HG03025 (cell line): ENCODE results near the gene MGLL.

ENCODE experiments used
- ATAC-seq: cut with Tn5 transposase; IDR thresholded peaks from one replicate; pipeline ENCODE4 v1.9.1; 2021; ENCODE audit warnings: mild to moderate bottlenecking, moderate library complexity; ENCODE audit not compliant: unreplicated experiment, low FRiP score

The MGLL gene

GRCh38 chr3:127822041-127822681, at the start of gene MGLL:
TSS of gene MGLL (minus strand) at chr3:127822515. CDS start at chr3:127822318, 197 bp downstream.
- peak; percentile 5 for ATAC-seq

GRCh38 chr3:127870156-127870555, 47.8 kb upstream of the MGLL start:
- no peak for ATAC-seq

GRCh38 chr3:127867986-127868385, 45.7 kb upstream of the MGLL start:
- no peak for ATAC-seq

- no peak for ATAC-seq
These were observed 45.1 kb upstream of the MGLL start for GRCh38 chr3:127867412-127867811.

GRCh38 chr3:127865941-127866340, 43.6 kb upstream of the MGLL start:
- ATAC-seq, result no peak

GRCh38 chr3:127860211-127860696, 37.9 kb upstream of the MGLL start:
- ATAC-seq, result no peak

GRCh38 chr3:127859730-127860129, 37.4 kb upstream of the MGLL start:
- no peak for ATAC-seq

GRCh38 chr3:127858937-127859336, 36.6 kb upstream of the MGLL start:
- no peak for ATAC-seq

- no peak for ATAC-seq
These were observed 36.2 kb upstream of the MGLL start for GRCh38 chr3:127858521-127858920.

- ATAC-seq, result no peak
These were observed 35.0 kb upstream of the MGLL start for GRCh38 chr3:127857333-127857732.

- no peak for ATAC-seq
These were observed 34.5 kb upstream of the MGLL start for GRCh38 chr3:127856801-127857200.

GRCh38 chr3:127855246-127855645, 32.9 kb upstream of the MGLL start:
- ATAC-seq, result no peak

- ATAC-seq, result no peak
These were observed 31.4 kb upstream of the MGLL start for GRCh38 chr3:127853681-127854080.

- no peak for ATAC-seq
These were observed 29.6 kb upstream of the MGLL start for GRCh38 chr3:127851899-127852298.

- ATAC-seq, result no peak
These were observed 27.1 kb upstream of the MGLL start for GRCh38 chr3:127849368-127849767.

GRCh38 chr3:127848131-127849129, 26.1 kb upstream of the MGLL start:
- ATAC-seq, result no peak

- ATAC-seq, result no peak
These were observed 25.0 kb upstream of the MGLL start for GRCh38 chr3:127847236-127847720.

- no peak for ATAC-seq
These were observed 24.3 kb upstream of the MGLL start for GRCh38 chr3:127846576-127846975.

- ATAC-seq, result no peak
These were observed 22.1 kb upstream of the MGLL start for GRCh38 chr3:127844326-127844942.

- no peak for ATAC-seq
These were observed 18.4 kb upstream of the MGLL start for GRCh38 chr3:127840671-127841070.

GRCh38 chr3:127839099-127839498, 16.8 kb upstream of the MGLL start:
- ATAC-seq, result no peak
